Stimulated activated CD8-positive, alpha-beta memory T cell treated with anti-CD3 and anti-CD28 coated beads, Interleukin-7, amount 100 ng/mL, for 1 hour (primary cell): Measurements from ENCODE around the gene MYO16.

Experiments used
- DNase-seq, 2 donors: peaks; one replicate each; pipeline ENCODE4 v3.0.0-alpha.2; 2020; ENCODE audit warnings: low read depth in 2 of 2

Gene MYO16

DNA sequence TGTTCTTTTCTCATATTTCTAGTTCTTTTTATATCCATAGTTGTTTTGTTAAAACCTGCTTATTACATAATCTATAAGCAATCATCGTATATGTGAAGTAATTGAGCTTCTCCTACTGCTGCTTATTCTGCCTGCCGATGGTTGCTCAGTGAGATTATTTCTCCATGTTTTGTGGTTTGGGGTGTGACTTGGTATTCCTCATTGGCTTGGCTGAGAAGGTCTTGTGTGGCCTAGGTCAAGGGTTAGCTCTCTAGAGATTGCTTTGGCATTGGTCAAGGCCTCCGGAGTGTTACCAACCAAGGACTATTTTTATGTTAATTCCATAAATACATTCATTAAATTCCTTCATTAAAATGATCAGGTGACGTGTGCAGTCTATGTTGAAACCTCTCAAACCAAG, 302.8 kb downstream of the MYO16 start:
- no peak for DNase-seq

DNA sequence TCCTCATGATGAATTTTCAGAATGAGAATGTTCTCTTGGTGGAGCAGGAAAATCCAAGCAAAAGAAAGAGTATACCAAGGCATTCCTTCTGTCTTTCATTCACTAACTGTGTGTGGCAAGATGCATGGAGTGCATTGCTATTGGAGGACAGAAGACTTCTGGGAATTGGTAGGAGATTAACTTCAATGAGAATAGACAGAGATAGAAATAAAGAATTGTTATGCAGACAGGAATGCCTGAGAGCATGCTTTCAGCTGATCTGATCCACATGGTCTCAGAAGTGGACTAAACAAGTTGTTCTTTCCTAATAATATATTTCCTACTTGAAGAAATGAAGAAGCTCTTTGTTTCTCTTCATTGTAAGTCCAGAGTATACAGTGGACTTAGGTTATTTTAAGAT, 303.6 kb downstream of the MYO16 start:
- DNase-seq = no peak

DNA sequence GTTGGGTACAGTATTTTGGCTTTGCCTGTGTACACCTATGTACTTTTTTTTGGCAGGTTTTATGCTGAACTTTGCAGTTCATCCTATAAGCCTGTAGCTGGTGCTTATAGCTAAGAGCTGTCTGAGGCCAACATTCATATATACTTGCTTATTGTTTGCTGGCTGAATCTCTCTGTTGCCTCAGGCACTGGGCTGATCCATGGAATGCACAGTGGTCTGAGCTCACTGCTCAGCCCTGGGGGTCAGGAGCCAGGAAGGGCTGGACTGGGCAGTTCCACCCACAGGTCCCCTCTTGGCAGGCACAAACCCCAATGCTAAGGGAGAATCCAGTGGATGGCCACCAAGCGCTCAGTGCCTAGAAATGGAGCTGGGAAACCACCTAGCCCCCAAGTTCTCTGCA, 308.7 kb downstream of the MYO16 start:
- DNase-seq = no peak

DNA sequence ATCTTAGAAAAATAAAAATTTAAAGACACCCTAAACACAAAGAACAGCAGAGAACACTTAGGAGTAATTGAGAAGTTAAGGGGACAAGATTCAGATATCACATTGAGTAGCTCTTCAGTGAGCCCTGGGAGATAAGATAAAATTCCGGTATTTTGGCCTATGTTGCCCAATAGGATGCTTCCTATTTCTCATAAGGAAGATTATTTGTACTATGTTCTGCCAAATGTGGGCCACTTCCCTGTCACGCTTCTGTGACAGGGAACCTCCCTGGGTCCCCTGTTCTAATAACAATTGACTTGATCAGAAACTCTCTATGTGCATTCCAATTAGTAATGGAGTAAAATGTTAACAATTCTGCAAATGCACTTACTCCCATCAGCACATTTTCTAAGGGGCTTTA, 310.7 kb downstream of the MYO16 start:
- no peak for DNase-seq

DNA sequence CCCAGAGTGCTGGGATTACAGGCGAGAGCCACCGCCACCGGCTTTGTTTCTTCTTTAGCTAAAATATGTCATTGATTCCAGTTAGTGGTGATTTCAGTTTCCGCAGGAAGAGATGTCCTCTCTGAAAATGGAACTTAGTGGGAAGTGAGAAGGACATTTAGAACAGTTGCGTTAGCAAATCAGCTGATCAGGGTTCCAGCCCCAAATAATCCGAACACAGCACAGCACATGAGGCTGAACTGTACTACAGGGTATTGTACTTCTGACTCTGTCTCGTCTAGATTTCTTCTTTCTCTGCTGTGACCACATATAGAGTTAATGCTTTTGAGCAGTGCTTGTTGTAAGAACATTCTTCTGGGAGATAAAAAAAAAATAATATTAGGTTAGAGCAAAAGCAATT, 314.4 kb downstream of the MYO16 start:
- DNase-seq = no peak

DNA sequence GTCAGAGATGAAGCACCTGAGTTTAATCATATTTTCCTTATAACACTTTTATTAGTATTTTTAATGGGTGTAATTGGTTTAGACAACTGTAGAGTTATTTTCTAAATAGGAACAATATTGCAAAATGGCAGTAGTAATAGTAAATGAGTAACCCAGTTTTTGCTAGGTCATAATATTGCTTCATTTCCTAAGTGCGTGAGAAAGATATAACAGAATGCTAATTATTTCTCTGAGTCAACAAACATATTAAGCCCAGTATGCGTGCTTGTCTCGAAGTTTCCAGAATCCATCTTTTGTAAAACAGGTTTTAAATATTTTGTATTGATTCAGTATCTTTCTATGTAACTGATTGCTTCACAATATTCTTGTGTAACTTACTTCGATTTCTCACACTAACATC, 315.3 kb downstream of the MYO16 start:
- DNase-seq = no peak

DNA sequence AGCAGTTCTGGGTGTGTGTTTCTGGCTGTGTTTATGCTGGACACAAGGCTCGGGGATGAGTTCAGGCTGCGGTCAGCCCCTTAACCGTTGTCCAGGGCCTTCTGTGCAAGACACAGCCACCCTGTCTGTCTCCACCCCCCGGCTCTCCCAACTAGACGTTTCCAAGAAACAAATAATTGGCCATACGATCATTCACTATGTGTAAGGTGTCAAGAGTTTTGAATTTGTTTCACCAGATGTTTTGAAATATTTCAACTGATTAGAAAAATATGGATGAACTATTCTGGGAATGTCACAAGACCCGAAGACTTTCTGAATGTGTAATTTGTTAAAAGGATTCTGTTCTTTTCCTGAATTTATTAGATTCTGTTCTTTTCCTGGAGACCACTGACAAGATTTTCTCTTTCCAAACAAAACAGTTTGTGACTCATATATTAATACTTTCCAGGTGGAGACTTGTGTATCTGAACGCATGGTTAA, 318.2 kb downstream of the MYO16 start:
- no peak for DNase-seq

DNA sequence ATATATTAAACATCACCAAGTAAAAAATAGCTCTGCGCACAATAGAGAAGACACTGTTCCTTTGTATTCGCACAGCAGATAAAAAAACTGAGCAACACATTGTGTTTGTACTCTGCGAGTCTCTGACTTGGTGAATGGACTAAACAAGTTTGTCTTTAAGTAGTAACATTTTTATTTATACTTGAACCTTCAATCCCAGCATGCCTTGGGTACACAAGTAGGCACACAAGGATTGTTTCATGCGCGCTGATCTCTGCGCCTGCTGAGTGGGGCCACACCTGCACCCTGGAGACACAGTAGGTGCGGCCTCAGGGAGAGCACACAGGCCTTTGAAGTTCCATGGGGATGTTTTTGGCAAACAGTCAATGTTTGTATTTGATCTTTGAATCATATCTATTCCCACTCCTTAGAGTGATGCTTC, 318.9 kb downstream of the MYO16 start:
- DNase-seq = no peak

DNA sequence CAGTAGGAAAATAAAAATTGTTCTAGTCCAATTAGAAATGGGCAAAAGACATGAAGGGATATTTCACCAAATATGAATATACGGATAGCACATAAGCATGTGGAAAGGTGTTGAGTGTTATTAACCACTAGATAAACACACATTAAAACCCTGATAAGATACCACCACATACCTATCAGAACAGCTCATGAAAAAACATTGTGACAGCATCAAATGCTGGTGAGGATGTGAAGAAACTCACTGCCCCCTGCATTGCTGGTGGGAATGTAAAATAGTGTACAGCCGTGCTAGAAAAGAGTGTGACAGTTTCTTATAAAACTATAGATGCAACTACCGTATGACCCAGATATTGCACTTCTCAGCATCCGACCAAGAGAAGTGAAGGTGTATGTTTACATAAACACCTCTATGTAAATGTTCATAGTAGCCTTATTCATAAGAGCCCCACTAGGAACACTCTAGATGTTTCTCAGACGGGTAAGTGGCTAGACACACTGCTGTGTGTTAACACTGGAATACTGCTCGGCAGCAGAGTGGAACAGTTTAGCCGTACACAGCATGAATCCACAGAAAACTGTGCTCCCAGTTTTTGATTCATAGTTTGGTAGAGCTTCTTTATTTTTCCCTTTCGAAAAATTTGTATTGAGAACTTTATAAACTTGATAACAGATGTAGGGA, 321.1 kb downstream of the MYO16 start:
- no peak for DNase-seq

DNA sequence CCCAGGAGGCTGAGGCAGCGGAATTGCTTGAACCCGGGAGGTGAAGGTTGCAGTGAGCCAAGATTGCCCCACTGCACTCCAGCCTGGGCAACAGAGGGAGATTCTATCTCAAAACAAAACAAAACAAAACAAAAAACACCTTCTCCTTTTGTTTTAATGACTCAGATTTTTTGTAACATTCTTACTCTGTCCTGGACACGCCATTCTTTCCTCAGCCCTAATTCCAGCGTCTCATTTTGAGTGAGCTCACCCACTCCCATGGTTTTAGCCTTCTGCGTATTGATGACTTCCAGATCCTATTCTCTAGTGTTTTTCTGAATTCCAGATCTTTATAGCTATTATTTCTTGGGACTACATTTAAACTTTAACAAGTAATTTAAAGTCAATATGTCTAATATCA, 326.3 kb downstream of the MYO16 start:
- DNase-seq = no peak

DNA sequence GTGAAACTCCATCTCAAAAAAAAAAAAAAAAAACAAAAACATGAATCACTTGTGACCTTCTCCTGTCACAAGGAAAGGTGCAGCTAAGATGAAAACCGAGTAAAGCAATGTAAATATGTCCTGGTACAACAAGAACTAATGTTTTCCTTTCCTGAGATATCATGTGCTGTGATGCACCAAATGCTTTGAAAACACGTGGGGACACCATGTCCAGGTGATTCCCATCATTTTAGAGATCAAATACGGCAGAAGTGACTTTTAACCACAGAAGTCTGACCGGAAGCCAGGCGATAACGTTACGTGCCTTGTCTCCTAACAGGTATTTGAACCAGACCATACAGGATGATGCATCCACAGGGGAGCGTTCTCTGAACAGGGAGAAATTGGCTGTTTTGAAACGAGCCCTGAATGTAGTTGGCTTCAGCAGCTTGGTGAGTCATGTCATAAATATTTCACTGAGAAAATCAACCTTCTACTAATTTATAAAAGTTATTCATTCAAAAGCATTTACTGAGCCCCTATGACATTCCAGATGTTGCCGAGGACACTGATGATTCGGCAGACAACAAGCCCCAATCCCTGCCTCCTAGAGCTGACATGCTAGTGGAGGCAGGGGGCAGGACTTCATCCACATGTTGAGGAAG, 328.1 kb downstream of the MYO16 start:
- no peak for DNase-seq

DNA sequence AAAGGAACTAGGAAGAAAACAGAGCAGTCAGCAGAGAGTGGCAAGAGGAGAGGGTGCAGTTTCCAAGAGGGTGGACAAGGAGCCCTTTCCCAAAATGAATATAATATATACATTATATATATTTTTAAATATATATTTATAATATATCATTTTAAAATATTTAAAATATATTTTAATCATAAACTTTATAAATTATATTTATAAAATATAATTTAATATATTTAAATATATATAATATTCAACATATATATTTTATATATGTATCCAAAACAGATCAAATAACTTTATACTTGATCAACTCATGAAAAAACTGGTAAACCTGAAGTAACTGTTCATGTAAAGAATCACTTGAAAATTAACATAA, 328.6 kb downstream of the MYO16 start:
- DNase-seq = no peak

DNA sequence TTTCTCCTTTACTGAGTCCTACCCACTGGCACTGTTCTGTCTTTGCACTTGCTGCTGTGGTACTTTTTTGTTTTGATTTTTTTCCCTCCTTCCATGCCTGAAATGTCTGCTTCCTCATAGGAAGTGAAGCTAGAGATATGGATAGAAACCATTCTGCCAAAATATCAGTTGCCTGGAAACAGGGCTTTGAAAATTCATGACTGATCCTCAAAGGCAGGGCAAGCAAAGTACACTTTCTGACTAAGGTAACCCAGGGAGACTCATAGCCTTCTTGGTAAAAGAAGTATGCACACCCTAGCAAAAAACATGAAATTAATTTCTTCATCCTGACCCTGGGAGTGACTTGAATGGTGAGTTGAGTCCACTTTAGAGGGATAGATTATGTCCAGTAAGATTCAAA, 329.8 kb downstream of the MYO16 start:
- no peak for DNase-seq

DNA sequence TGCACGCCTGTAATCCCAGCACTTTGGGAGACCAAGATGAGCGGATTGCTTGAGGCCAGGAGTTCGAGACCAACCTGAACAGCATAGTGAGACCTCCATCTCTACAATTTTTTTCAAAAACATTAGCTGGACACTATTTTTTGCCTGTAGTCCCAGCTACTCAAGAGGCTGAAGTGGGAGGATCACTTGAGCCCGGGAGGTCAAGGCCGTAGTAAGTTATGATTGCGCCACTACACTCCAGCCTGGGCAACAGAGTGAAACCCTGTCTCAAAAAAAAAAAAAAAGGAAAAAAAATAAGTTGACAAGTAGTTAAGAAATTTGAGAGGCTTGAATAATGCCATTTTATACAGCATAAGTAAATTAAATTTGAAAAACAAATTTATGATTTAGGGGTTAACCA, 330.6 kb downstream of the MYO16 start:
- no peak for DNase-seq

DNA sequence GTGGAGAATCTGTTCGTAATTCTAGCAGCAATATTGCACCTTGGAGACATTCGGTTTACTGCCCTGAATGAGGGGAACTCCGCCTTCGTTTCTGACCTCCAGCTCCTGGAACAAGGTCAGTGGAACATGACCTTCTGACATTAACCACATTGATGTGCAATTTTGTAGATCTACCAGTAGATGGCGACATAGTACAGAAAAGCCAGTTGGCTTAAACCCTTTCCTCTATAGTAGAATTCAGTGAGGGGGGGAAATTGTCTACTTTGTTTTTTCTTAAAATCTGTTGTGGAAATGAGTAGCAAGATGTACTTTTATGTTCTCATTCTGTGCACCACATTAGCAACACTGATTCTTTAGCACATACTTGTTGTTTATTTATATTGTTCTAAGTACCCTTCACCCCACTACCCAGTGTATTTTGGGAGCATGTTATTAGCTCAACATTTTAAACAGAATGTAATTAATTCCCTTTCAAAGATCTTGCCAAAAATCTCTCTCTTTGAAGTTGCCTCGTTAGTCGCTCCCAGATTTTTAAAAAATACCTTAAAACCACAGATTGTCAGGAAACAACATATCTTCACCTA, 332.2 kb downstream of the MYO16 start:
- no peak for DNase-seq

DNA sequence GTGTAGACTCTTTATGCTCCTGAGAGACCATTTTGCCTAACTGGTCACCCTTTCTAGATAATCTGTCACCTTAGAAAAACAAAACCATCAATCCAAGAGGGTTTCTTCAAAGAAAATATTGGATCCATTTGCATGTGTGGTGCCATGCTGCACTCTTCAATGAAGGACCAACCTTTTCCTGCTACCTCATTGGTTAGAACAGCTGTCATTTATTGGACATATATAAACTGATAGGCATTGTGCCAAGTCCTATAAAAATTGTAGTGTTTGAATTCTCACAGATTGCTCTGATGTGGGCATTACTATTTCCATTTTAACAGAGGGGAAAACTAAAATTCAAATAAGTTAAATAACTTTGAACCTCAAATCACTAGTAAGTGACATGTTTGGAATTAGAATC, 333.2 kb downstream of the MYO16 start:
- DNase-seq = no peak

DNA sequence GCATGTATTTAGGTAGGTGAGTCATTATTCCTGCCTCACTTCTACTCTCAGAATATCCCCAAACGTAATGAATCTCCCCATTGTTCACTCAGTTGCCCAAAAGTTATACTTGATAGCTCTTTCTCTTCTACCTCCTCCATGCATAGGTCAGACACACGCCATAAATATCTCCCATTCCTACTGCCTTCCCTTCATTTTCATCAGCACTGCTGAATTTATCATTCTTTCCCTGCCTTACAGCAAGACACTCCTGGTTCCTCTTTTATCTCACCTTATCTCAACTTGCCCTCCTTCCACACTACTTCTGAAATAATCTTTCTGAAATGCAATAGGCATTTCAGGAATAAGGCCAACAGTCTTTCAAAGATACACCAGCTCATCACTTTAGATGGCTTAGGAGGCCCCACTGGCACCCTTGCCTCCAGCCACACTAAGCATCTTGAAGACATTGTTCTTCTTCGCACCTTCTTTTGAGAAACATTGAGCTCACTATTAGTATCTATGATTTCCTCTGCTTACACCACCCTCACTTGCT, 333.9 kb downstream of the MYO16 start:
- no peak for DNase-seq

DNA sequence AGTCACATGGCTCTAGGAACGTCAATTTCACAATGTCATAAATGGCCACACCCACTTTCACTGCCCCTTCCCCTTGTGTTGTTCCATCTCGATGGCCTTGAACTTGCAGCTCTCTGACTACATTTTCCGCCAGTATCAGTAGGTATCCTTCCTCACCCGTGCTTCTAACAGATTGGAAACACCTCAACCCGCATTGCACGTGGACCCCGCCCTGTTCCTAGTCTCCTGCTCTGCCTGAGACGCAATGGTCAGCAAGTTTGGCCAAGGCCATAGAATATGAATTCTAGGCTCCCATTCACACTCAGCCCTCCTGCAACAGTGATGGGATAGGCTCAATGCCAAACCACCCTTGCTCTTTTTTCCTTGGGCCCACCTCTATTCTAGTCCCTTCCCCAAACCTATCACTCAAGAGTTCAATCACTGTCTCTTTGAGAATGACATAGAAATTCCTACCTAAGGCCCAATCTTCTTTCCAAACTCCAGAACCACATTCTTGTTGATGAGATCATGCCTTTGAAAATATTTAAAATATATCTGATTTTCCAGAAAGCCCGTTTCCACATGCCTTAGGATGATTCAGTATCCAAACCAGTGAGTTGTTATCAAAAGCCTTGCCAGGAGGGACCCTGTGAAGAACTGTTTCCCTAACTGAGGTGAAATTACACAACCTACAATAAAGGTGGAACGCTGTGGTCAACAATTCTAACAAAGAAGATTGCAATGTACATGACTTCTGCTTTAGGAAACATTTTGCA, 334.6 kb downstream of the MYO16 start:
- DNase-seq = no peak

DNA sequence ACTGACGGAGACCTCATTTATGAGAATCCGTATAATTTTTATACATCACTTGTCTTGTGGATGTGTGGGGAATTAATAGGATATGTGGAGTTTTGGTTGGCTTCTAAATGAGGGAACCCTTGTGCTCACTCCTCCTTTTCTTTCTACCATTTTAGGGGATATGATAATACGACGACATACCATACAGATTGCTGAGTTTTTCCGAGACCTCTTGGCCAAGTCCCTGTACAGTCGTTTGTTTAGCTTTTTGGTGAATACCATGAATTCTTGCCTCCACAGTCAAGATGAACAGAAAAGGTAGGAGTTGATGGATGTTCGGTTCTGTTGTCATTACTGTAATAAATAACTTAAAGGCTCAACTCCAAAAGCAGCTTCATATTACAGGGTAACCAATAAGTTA, 335.2 kb downstream of the MYO16 start:
- DNase-seq = no peak

DNA sequence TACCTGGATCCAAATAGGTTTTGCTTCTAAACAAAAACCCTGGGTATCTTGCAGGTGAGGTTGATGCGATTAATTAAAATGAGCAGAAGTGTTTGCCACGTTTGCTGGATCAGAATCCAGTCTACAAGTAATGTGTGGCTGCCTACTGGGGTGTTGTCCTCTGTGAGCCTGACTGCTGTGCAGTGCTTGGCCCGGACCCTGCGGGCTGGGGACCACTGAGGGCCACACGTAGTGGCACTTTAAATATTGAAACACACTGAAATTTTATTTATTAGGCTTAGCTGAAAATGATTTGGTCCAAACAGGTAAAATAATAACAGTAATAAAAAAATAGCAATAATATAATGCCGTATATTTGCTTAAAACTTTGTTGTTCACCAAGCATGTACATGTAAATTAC, 338.0 kb downstream of the MYO16 start:
- no peak for DNase-seq

DNA sequence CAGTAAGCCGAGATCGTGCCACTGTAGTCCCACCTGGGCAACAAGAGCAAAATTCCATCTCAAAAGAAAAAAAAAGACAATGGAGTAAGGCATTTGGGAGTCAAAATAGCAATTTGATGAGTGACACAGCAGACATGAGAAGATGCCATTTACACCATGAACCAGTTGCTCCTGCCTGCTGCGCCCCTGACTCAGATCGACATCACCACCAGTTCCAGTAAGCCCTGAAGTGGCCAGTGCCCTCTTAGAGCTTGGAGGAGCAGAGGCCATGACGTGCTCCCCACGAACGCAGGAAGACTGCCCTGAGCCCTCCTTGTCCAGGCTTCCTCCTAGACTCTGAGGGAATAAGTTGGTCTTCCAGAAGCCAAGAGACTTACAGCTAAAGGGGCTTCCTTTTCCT, 339.2 kb downstream of the MYO16 start:
- no peak for DNase-seq

DNA sequence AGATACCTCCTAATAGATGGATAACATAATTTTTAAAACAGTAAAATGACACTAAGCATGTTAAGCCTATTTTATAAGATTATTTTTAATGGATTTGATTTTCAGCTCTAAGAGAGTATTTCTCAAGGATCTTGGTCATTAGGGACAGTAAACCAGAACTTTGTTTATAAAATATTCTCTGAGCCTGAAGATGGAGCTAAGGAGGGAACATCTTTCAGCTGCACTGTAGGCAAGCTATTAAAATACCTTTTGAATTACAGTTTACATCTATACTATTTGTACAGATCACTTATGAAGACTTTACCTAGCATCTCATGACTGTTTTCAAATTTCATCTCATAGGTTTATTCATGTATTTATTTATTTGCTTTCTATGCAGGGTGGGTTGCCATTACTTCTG, 345.3 kb downstream of the MYO16 start:
- no peak for DNase-seq

DNA sequence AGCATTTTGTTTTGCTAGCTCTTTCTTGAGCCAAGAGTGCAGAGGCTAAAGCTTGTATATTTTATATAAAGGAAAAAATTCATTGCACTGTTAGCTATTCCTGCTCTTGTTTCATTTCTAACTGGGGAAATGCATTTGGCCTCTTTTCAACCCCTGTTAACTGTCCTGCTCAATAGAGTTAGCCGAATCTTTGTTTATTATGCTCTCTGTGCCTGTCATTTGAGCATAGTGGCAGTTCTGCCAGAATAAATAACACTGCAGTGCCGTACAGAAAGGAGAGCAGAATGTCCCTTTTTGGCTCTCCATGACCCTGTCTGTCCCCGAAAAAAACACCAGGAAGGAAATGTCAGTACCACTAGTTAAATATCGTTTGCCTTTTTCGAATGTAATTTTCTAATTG, 350.8 kb downstream of the MYO16 start:
- no peak for DNase-seq
